Measurements from ENCODE around the gene EZH2. TPM values are rescaled to one million over a fixed set of nuclear protein-coding genes. Genes with fewer than 3 reads are reported as not detected.

EZH2 gene
- total RNA-seq, 4 donors from 2014 or later, result 9.5 to 16.3 (median 11.3) TPM

DNA sequence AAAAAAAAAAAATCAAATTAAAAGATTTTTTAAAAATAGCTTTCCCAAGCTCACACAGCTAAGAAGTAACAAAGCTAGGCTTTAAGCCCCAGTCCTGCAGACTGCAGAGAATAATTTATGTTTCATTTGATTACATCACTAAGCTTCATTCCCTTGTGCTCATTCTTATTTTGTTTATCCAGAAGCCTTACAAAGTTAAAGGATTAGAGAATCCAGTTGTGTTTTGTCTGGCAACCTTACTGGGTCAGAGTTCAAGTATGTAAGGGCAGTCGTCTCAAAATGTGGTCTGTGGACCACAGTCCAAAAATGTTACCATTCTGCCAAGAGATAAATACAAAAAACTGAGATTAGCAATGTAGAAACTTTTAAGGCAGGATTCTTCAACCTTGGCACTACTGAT lies 32.1 kb upstream of the EZH2 start:
- intact Hi-C loops (cut with DNase I; ENCODE audit: low total_unique reads), result no loop called here
- DNase-seq (ENCODE audit: low spot score in 2 of 2), result no peak
- TF ChIP-seq, protein P1, sequence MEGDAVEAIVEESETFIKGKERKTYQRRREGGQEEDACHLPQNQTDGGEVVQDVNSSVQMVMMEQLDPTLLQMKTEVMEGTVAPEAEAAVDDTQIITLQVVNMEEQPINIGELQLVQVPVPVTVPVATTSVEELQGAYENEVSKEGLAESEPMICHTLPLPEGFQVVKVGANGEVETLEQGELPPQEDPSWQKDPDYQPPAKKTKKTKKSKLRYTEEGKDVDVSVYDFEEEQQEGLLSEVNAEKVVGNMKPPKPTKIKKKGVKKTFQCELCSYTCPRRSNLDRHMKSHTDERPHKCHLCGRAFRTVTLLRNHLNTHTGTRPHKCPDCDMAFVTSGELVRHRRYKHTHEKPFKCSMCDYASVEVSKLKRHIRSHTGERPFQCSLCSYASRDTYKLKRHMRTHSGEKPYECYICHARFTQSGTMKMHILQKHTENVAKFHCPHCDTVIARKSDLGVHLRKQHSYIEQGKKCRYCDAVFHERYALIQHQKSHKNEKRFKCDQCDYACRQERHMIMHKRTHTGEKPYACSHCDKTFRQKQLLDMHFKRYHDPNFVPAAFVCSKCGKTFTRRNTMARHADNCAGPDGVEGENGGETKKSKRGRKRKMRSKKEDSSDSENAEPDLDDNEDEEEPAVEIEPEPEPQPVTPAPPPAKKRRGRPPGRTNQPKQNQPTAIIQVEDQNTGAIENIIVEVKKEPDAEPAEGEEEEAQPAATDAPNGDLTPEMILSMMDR (IDR thresholded peaks at IDR 0.05), result no peak
- TF ChIP-seq POLR2A (IDR thresholded peaks at IDR 0.05), result no peak
- no peak overlapping the region for H3K4me3 ChIP-seq (ENCODE audit: low read depth, poor library complexity, severe bottlenecking)
- WGBS, 2 donors, result 40 to 52% methylated on average over 1 of the region's 1 CpG

DNA sequence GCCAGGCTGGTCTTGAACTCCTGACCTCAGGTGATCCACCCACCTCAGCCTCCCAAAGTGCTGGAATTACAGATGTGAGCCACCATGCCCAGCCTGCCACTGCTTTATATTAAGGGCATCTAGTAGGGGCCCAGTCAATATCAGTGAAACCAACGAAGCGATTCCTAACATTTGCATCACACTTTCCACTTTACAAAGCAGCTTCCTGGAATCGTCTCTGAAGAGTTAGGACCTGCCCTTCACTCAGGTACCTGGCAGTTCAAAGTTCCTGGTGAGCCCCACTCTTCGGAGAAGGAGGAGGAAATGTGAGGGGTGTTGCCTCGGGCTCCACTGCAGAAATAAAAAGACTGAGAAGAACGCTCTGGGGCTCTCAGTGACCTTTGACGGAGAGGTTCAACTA lies 31.1 kb upstream of the EZH2 start:
- no peak overlapping the region for H3K4me3 ChIP-seq (ENCODE audit: low read depth, poor library complexity, severe bottlenecking)
- DNase-seq (ENCODE audit: low spot score in 2 of 2), result no peak
- TF ChIP-seq, protein P1 (IDR thresholded peaks at IDR 0.05), result no peak
- no peak for TF ChIP-seq POLR2A (IDR thresholded peaks at IDR 0.05)
- intact Hi-C loops (cut with DNase I; ENCODE audit: low total_unique reads), result no loop called here
- 85 to 86% methylated on average over 7 of the region's 7 CpGs for WGBS, 2 donors

DNA sequence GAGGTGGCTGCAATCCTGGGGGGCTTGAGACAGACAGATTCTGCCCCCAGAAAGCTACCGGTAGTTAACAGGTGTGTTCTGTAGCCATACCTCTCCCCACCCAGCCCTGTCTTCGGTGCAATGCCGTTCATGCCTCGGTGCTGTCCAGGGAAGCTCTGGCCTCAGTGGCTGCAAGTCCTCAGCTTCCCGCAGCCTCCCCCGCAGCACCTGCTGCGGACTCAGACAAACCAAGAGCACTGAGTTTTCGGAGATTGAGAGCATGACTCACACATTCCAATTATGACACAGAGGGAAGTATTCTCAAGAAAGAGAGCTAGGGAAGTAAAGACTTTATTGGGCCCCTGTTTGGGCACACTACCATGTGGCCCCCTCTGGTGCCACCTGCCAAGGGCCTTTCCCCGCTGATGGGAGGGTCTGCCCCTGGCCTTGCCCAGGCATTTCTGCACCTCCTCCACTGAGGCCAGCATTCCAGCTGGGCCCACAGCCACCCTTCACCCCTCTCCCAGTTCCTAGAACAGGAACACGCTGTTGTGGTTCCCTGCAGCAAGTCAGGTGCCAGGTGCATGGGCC lies 30.2 kb upstream of the EZH2 start:
- 75 to 78% methylated on average over 10 of the region's 10 CpGs for WGBS, 2 donors
- intact Hi-C loops (cut with DNase I; ENCODE audit: low total_unique reads), result no loop called here
- no peak overlapping the region for H3K4me3 ChIP-seq (ENCODE audit: low read depth, poor library complexity, severe bottlenecking)
- DNase-seq (ENCODE audit: low spot score in 2 of 2), result no peak
- no peak for TF ChIP-seq POLR2A (IDR thresholded peaks at IDR 0.05)
- TF ChIP-seq, protein P1 (IDR thresholded peaks at IDR 0.05), result no peak

DNA sequence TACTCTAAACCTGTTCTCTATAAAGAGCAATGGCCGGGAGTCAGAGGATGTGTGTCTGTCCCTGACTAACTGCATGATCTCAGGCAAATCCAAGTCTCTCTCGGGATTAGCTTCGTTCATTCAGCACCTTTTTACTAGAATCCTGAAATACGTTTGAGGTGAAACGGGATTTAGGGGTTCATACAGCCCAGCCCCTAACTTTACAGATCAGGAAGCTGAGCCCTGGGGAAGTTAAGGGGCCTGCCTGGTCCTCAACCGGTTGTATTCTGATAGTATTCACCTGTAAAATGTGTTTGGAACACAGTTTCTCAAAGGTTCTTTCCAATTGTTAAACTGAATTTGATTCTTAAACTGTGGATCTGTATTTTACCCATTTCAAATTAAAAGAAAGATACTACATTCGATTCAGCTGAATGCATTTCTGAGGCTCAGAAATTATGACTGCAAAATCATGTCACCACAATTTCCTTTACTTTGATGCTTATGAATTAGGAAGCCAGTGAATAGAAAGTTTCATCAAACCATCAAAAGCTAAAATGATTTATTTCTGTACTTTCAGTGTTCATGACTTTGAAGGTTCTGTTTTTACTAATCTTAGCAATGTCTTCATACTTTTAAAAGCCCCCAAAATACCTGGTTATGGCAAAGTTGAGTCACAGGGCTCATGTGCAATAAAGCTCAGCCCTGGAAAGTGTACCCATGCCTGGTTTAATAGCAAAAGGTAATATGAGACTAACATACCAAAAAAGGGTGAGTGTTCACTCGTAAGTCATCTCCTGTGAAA lies 28.9 kb upstream of the EZH2 start:
- TF ChIP-seq, protein P1 (IDR thresholded peaks at IDR 0.05), result no peak
- no peak for TF ChIP-seq POLR2A (IDR thresholded peaks at IDR 0.05)
- 74 to 78% methylated on average over 8 of the region's 8 CpGs for WGBS, 2 donors
- no peak overlapping the region for H3K4me3 ChIP-seq (ENCODE audit: low read depth, poor library complexity, severe bottlenecking)
- intact Hi-C loops (cut with DNase I; ENCODE audit: low total_unique reads), result no loop called here
- DNase-seq (ENCODE audit: low spot score in 2 of 2), result no peak

DNA sequence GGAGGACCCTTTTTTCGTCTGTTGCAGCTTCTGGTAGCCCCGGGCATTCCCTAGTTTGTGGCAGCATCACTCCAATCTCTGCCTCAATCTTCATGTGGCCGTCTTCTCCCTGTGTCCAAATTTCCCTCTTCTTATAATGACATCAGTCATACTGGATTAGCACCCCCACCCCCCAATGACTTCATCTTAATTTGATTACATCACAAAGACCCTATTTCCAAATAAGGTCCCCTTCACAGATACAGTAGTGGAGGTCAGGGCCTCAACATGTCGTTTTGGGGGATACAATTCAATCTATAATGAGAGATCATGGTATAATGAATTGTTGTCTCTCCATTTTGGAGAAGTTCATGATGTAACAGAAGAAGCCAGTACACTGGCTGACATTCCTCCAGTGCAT lies 28.1 kb upstream of the EZH2 start:
- no peak for TF ChIP-seq POLR2A (IDR thresholded peaks at IDR 0.05)
- TF ChIP-seq, protein P1 (IDR thresholded peaks at IDR 0.05), result no peak
- intact Hi-C loops (cut with DNase I; ENCODE audit: low total_unique reads), result no loop called here
- 86 to 90% methylated on average over 4 of the region's 4 CpGs for WGBS, 2 donors
- no peak overlapping the region for H3K4me3 ChIP-seq (ENCODE audit: low read depth, poor library complexity, severe bottlenecking)
- DNase-seq (ENCODE audit: low spot score in 2 of 2), result no peak
